ENCODE measurements around the gene RBM4.

DNA sequence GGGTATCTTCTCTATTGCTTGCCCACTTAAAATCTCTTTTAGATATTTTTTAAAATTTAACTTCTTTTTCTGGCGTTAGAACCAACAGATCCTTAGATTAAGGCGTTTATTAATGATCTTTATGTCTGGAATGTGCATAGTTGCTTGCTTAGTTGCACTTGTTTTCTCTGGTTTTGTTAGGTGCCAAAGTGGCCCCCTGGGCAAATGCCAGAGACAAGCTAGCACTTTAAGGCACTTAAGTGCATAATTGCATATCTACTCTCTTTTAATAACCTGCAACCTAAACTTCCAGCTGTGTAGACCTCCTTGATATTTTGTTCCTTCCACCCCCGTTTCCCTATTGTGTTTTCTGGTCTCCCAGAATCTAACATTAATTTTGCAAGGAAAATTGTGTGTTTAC is 3.3 kb downstream of the RBM4 start:
- TF ChIP-seq, protein P1, sequence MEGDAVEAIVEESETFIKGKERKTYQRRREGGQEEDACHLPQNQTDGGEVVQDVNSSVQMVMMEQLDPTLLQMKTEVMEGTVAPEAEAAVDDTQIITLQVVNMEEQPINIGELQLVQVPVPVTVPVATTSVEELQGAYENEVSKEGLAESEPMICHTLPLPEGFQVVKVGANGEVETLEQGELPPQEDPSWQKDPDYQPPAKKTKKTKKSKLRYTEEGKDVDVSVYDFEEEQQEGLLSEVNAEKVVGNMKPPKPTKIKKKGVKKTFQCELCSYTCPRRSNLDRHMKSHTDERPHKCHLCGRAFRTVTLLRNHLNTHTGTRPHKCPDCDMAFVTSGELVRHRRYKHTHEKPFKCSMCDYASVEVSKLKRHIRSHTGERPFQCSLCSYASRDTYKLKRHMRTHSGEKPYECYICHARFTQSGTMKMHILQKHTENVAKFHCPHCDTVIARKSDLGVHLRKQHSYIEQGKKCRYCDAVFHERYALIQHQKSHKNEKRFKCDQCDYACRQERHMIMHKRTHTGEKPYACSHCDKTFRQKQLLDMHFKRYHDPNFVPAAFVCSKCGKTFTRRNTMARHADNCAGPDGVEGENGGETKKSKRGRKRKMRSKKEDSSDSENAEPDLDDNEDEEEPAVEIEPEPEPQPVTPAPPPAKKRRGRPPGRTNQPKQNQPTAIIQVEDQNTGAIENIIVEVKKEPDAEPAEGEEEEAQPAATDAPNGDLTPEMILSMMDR (IDR thresholded peaks at IDR 0.05; ENCODE audit: low read length): no peak
- no peak for TF ChIP-seq EZH2 (IDR thresholded peaks at IDR 0.05; ENCODE audit: borderline replicate concordance, low read length)

Data from OCI-LY1 (cell line).